H1 (cell line): ENCODE data around the gene GLTPD2. TPM values are rescaled to one million over a fixed set of nuclear protein-coding genes. Genes with fewer than 3 reads are reported as not detected.

Experiments
- ASH2L ChIP-seq: fragments of 200-600, 300-600 bp; sonication (generic); IDR thresholded peaks from one replicate; pipeline ENCODE4 v1.7.1; 2017; ENCODE audit warnings: low read length
- EP300 ChIP-seq, 2 experiments: IDR thresholded peaks; 1 replicate in 1 of 2; 2 replicates in 1 of 2; pipeline ENCODE4 v1.6.1; 2011 to 2012; ENCODE audit warnings: low read depth in 2 of 2, low read length in 2 of 2, mild to moderate bottlenecking in 2 of 2, borderline replicate concordance in 1 of 2, inconsistent platforms in 1 of 2, moderate library complexity in 1 of 2
- RAD21 ChIP-seq, 2 experiments: IDR thresholded peaks in 1 of 2; conservative IDR thresholded peaks in 1 of 2; 2 replicates each; pipeline ENCODE4 v1.6.1; 2011; ENCODE audit warnings: low read depth in 2 of 2, low read length in 2 of 2, improper control_type of control experiment in 1 of 2, inconsistent platforms in 1 of 2, mild to moderate bottlenecking in 1 of 2, moderate library complexity in 1 of 2
- SIN3A ChIP-seq, 2 experiments: IDR thresholded peaks in 1 of 2; conservative IDR thresholded peaks in 1 of 2; 2 replicates each; pipeline ENCODE4 v1.6.1; 2011 to 2012; ENCODE audit warnings: low read length in 2 of 2, improper control_type of control experiment in 1 of 2, low read depth in 1 of 2, mild to moderate bottlenecking in 1 of 2
- polyA plus RNA-seq, 7 experiments: library from polyadenylated mRNA; depleted of rRNA in 3 of 7; stranded (reverse) in 5 of 7; unstranded in 2 of 7; fragments of >200 nt in 5 of 7; fragments of 200-250 nt in 2 of 7; gene quantifications; 1 replicate in 5 of 7; 2 replicates in 1 of 7; 4 replicates in 1 of 7; pipeline versions ENCODE4 v1.2.1 to v1.2.3, GENCODE V29; 2011 to 2013; ENCODE audit warnings: missing spikeins in 2 of 7, mixed read lengths in 2 of 7
- total RNA-seq: library from RNA; stranded (reverse); fragmentation: NEBNext Ultra II Directional; extraction: Animal tissue kit (Norgen Biotek cat#: 25700); gene quantifications from 2 replicates; pipeline ENCODE4 v1.2.1, GENCODE V29; 2021

Gene GLTPD2
- total and polyA plus RNA-seq, 2 of the 8 experiments (the other 6 are each of a cell fraction or from before 2014, with no cell fraction given) = not detected

- TF ChIP-seq SIN3A (conservative IDR thresholded peaks at IDR 0.05 in 1 of 2, IDR thresholded peaks at IDR 0.05 in 1 of 2; ENCODE audit: low read depth in 1 of 2, low read length in 2 of 2) (no peak), EP300 (IDR thresholded peaks at IDR 0.05; ENCODE audit: borderline replicate concordance in 1 of 2, low read depth in 2 of 2, low read length in 2 of 2) (no peak), RAD21 (IDR thresholded peaks at IDR 0.05 in 1 of 2, conservative IDR thresholded peaks at IDR 0.05 in 1 of 2; ENCODE audit: low read depth in 2 of 2, low read length in 2 of 2) (0 out of 4 replicates have a peak, but pooled peaks of 1 of the 2 experiments have one; percentile 6), ASH2L (no peak)
Measured at GRCh38 chr17:4823373-4824089, 34.8 kb downstream of the GLTPD2 start (continued).
